Measurements from ENCODE around the gene RAB38.

DNA sequence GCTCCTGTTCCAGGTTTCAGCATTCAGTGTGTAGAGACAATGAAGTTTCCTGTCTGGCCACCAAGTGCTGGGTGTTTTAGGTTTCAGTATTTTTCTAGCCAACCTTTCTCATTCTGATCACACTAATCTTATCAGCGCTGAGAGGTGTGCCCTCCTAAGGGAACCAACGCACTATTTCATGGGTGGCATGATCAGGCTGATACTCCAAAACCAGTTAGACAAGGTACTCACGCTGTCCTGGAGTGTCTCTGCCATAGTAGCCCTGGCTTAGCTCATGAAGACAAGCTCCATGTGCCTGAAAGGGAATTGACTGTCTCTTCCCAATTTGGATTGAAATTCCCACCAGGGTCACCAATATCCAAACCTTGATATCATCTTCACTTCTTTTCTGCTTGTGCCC is 8.0 kb upstream of the RAB38 start:
- TF ChIP-seq CTCF (conservative IDR thresholded peaks at IDR 0.05; ENCODE audit: low read length) (no peak), EZH2phosphoT487 (IDR thresholded peaks at IDR 0.05; ENCODE audit: borderline replicate concordance, low read depth, low read length) (no peak)

All from OCI-LY7 (cell line).